HUES48 (cell line): ENCODE results near the gene DEPP1.

Experiments
- H3K27ac ChIP-seq: one replicate; pipeline ENCODE4 v1.7.0; 2013; ENCODE audit warnings: low read depth, low read length, inconsistent platforms
- H3K27me3 ChIP-seq: 2 replicates; pipeline ENCODE4 v1.6.1; 2013; ENCODE audit warnings: mild to moderate bottlenecking, low read length; ENCODE audit not compliant: control insufficient read depth, insufficient read depth
- H3K36me3 ChIP-seq: 2 replicates; pipeline ENCODE4 v1.6.1; 2013; ENCODE audit warnings: low read length; ENCODE audit not compliant: control insufficient read depth, insufficient read depth
- H3K4me1 ChIP-seq: 2 replicates; pipeline ENCODE4 v1.6.1; 2013; ENCODE audit warnings: mild to moderate bottlenecking, low read length; ENCODE audit not compliant: control insufficient read depth, insufficient read depth
- H3K4me3 ChIP-seq: 2 replicates; pipeline ENCODE4 v1.5.1; 2013; ENCODE audit warnings: mild to moderate bottlenecking, low read depth, low read length
- H3K9ac ChIP-seq: 2 replicates; pipeline ENCODE4 v1.6.1; 2013; ENCODE audit warnings: mild to moderate bottlenecking, low read depth, low read length, moderate library complexity
- H3K9me3 ChIP-seq: 2 replicates; pipeline ENCODE4 v1.6.1; 2013; ENCODE audit warnings: low read length; ENCODE audit not compliant: control insufficient read depth, insufficient read depth

The DEPP1 gene

DNA sequence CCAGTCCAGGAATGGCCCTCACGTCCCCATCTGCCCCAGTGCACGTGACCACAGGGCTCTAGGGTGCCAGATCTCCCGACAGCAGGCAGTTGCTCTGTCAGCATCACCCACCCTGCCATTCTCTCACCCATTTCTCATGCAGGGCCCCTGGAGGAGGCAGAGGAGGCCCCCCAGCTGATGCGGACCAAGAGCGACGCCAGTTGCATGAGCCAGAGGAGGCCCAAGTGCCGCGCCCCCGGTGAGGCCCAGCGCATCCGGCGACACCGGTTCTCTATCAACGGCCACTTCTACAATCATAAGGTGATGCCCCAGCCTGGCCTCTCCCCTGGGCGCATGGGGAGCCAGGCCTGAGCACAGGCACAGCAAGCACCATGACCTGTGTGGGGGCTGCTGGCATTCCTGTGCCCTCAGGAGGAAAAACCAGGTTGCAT lies 6.1 kb upstream of the DEPP1 start:
- peaks cover 10% of the 10 kb centered on the region for H3K27me3 ChIP-seq
- H3K4me3 ChIP-seq = no peak overlapping the region
- H3K4me1 ChIP-seq = peaks cover 55% of the 10 kb centered on the region
- no peak overlapping the region for H3K27ac ChIP-seq
- H3K9ac ChIP-seq = no peak overlapping the region
- no peaks in the 10 kb centered on the region for H3K9me3 ChIP-seq
- H3K36me3 ChIP-seq = no peaks in the 10 kb centered on the region

DNA sequence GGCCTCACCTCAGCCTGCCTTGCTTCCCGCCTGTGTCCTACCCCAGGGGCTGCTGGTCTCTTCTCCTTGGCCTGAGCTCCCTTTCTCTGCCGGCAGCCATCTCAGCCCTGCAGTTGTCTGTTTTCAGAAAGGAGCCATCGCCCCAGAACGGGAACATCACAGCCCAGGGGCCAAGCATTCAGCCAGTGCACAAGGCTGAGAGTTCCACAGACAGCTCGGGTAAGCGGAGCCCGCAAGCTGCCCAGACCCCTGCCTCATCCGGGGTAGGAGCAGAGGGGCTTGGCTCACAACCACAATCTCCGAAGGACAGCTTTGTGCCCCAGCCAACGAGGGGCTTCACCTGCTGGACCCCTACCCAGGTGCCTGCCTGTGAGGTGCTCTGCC lies 5.3 kb upstream of the DEPP1 start:
- Histone ChIP-seq H3K36me3 (no peaks in the 10 kb centered on the region), H3K9ac (no peak overlapping the region), H3K27ac (no peak overlapping the region), H3K27me3 (peaks cover 6% of the 10 kb centered on the region), H3K4me3 (no peak overlapping the region), H3K9me3 (no peaks in the 10 kb centered on the region), H3K4me1 (peaks cover 56% of the 10 kb centered on the region)

DNA sequence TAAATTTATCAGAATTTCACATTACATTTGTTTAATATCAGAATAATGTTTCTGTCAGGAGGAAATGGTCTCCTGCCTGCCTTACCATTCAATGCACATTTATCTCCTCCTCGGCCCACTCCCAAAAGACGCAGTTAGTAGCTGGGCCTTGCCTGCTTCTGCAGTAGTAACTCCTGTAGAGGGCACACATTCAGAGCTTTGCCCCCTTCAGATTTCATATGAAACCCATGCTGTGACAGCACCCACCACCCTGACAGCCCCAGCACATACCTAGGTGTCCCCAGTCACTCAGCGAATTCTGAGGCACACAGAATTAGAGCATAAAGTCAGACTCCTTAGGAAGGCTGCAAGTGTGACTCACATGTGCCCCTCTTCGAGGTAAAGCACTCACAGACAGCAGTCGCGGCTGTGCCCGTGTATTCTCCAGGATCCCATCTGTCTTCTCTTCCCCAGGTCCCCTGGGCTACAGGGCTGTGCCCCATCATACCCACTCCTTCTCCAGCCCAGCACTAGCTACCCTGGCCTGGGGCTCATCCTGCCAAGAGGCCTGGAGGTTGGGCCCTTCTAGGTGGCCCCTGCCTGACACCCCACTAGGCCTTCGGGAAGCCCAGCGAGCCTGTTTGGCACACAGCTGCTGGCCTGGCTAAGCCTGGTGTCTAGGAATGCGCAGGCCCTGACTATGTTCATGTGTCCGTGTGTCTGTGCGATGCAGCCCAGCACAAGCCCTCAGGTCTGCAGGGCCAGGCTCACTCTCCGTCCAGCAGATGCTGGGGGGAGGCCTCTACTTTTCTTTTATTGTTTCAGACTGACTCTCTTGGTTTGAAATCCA lies 4.7 kb upstream of the DEPP1 start:
- H3K27ac ChIP-seq = no peak overlapping the region
- H3K27me3 ChIP-seq = 0 out of 2 replicates have a peak, but pooled peaks cover 3% of the 10 kb centered on the region
- no peak overlapping the region for H3K4me3 ChIP-seq
- H3K4me1 ChIP-seq = peaks cover 57% of the 10 kb centered on the region
- no peaks in the 10 kb centered on the region for H3K9me3 ChIP-seq
- no peaks in the 10 kb centered on the region for H3K36me3 ChIP-seq
- no peak overlapping the region for H3K9ac ChIP-seq

DNA sequence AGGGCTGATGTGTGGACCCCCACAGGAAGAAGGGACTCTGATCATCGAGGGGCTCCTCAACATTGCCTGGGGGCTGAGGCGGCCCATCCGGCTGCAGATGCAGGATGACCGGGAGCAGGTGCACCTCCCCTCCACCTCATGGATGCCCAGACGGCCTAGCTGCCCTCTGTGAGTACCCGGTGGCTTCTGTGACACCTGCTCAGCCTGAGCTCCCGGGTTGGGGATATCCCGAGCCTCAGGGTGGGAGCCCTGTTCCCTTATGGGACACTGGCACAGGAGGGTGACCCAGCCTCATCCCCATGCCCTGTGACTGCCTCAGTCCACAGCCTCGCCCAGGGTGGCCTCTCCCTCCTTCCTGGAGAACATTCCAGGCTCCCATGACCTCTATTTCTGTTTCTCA lies 3.9 kb upstream of the DEPP1 start:
- no peak overlapping the region for H3K27ac ChIP-seq
- no peak overlapping the region for H3K4me3 ChIP-seq
- H3K9ac ChIP-seq = no peak overlapping the region
- no peaks in the 10 kb centered on the region for H3K36me3 ChIP-seq
- H3K4me1 ChIP-seq = peaks cover 53% of the 10 kb centered on the region
- 0 out of 2 replicates have a peak, but pooled peaks cover 3% of the 10 kb centered on the region for H3K27me3 ChIP-seq
- no peaks in the 10 kb centered on the region for H3K9me3 ChIP-seq

DNA sequence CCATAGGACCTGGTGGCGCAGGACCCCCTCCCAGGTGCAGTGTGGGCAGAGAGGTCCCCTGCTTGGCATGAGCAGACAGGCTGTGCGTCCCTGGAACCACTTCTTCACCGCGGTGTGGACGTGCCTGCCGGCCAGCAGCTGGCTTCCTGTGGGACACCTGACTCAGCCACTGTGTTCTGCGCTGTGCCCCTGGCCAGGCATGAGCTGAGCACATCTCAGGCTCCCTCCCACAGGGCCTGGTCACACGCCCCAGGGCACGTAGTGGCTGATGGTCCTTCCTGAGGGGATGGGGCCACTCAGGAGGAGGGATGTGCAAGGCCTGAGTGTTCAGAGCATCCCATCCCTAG lies 3.5 kb upstream of the DEPP1 start:
- Histone ChIP-seq H3K9ac (no peak overlapping the region), H3K4me1 (peaks cover 54% of the 10 kb centered on the region), H3K27me3 (0 out of 2 replicates have a peak, but pooled peaks cover 3% of the 10 kb centered on the region), H3K4me3 (no peak overlapping the region), H3K9me3 (no peaks in the 10 kb centered on the region), H3K36me3 (no peaks in the 10 kb centered on the region), H3K27ac (no peak overlapping the region)

DNA sequence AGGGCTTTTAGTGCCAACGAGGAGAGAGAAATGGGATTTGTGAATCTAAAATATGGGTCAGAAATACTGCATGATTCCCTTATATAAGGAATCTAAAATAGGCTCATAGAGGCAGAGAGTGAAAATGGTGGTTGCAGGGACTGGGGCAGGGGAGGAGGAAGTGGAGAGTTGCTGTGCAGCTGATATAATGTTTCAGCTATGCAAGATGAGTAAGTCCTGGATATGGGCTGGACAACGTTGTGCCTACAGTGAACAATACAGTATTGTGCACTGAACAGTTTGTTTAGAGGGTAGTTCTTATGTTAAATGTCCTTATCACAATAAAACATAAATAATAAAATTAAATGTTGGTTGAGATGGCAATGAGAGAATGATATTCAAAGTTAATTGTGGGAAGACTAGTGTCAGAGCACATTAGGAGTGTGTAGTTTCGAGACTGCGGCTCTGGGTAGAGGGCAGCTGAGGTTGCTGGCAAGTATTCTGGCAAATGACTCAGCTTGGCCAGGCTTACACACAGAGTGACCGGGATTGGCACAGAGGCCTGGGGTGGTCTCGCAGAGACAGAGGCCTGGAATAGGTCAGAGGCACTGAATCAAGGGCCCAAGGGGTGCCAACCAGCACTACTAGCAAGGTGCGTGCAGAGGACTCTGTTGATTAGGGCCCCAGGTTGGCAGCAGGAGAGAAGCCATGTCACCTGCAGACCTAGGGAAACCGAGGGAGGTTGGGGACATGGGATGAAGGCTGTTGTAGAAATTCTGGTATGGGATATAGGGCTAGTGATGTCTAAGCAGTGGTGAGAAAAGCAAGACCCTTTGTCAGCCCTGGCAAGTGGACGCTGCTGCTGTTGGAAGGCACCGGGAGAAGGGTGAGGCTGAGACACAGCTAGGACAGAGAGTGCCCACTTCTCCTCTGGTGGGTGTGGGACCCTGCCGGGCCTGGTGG lies 2.8 kb upstream of the DEPP1 start:
- Histone ChIP-seq H3K9ac (no peak overlapping the region), H3K27me3 (0 out of 2 replicates have a peak, but pooled peaks cover 3% of the 10 kb centered on the region), H3K9me3 (no peaks in the 10 kb centered on the region), H3K36me3 (no peaks in the 10 kb centered on the region), H3K27ac (no peak overlapping the region), H3K4me1 (peaks cover 52% of the 10 kb centered on the region), H3K4me3 (no peak overlapping the region)

DNA sequence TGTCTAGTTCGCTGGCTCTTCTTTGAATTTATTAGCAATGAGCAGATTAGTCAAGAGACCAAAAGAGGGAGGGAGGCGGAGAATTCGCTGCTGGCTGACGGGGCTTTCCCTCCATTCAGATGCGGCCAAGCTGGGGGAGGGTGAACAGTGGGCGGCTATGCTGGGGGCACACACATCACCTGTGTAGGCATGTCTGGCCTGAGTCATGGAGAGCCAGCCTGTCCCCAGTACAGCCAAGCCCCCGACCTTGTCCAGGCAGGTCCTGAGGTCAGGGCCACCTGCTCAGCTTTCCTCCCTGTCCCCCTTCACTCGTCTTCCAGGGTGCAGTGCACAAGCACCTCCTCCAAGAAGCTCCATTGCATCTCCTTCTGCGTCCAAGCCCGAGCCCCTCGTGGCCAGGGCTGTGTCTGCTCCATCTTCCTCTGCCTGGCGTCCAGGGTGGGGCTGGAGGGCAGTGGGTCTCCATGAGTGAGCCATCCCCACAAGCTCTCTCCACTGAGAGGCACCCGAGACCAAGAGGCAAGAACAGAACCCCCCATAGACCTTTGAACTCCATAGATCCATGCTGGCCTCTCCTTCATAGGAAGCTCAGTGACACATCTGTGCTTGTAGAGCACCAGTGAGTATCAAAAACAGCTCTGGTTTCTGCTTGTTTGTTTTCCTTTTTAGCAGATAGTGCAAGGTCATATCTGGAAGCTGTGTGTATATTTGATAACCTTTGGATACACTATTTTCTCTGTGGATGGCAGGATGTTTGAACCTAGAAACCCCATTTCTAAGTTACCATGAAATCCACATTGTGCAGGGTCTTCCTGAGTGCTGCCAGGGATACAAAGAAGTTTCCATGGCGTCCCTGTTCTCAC lies 1.9 kb upstream of the DEPP1 start:
- H3K27ac ChIP-seq = no peak overlapping the region
- H3K9me3 ChIP-seq = no peaks in the 10 kb centered on the region
- no peak overlapping the region for H3K9ac ChIP-seq
- H3K36me3 ChIP-seq = no peaks in the 10 kb centered on the region
- H3K27me3 ChIP-seq = 0 out of 2 replicates have a peak, but pooled peaks cover 3% of the 10 kb centered on the region
- no peak overlapping the region for H3K4me3 ChIP-seq
- peaks cover 52% of the 10 kb centered on the region for H3K4me1 ChIP-seq

DNA sequence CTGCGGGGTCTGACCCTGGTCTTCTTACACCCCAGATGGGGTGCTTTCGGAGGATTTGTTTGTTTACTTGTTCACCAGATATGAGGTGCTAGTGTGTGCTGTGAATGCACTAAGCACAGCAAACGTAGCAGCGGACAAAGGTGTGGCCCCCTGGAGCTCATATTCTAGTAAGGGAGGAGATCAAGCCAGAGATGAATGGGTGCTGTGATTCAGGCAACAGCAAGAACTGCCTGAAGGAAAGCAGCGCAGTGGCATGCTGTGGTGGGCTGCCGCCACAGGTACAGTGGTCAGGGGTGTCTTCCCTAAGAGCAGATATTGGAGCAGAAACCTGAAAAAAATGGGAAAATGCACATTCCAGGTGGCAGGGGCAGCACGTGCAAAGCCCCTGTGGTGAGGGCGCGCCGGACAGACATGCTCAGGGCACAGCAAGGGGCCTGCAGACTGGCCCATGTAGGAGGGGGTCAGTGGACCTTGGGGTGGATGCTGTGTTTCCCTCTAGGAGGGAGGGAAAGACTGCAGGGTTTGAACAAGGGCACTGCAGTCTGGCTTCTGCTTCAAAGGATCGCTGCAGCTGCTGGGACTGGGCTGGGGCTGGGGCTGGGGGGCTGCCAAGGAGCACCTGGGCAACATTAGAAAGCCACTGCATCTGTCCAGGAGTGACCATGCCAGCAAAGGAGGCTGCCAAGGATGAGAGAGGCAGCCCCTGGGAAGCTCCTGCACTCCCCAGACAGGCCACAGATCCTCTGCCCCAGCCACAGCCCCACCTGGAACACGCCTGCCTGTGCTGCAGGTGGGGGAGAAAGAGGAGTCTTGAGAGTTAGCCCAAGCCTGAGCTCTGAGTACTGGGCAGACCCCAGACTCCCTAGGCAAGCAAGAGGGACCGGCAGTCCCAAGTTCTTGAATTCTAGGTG lies 927 bp upstream of the DEPP1 start:
- peaks cover 49% of the 10 kb centered on the region for H3K4me1 ChIP-seq
- H3K9me3 ChIP-seq = no peaks in the 10 kb centered on the region
- H3K36me3 ChIP-seq = no peaks in the 10 kb centered on the region
- peak overlapping the region; percentile 71 for H3K27ac ChIP-seq
- H3K4me3 ChIP-seq = no peak overlapping the region
- 0 out of 2 replicates have a peak, but pooled peaks cover 3% of the 10 kb centered on the region for H3K27me3 ChIP-seq
- no peak overlapping the region for H3K9ac ChIP-seq

DNA sequence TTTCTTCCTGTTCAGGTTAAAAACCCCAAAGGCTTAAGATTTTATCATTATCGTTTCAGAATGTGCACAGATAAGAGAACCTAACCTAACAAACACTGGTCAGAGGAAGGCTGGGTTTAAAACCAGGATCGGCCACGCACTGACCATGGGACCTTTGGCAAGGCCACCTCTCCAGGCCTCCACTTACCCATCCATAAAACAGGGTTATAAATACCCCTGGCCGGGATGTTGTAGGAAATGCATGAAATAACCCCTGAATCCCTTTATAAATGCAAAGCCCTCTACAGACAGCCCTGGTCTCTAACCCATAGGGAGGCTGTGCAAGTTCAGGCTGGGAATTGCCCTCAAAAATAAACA lies 418 bp downstream of the DEPP1 start:
- no peaks in the 10 kb centered on the region for H3K36me3 ChIP-seq
- peaks cover 63% of the 10 kb centered on the region for H3K4me1 ChIP-seq
- H3K4me3 ChIP-seq = peak overlapping the region; percentile 24; the same call in 1 of the 2 replicates
- H3K9ac ChIP-seq = no peak overlapping the region
- H3K27me3 ChIP-seq = 0 out of 2 replicates have a peak, but pooled peaks cover 3% of the 10 kb centered on the region
- no peaks in the 10 kb centered on the region for H3K9me3 ChIP-seq
- H3K27ac ChIP-seq = peak overlapping the region; percentile 71
